Measurements from ENCODE around the gene PTPRG. TPM values are rescaled to one million over a fixed set of nuclear protein-coding genes. Genes with fewer than 3 reads are reported as not detected.

Gene PTPRG
- total RNA-seq, 1 experiment from 2014 or later, result 32.1 TPM

GRCh38 chr3:61894988-61895935, 333.9 kb downstream of the PTPRG start (continued):
- TF ChIP-seq REST (IDR thresholded peaks at IDR 0.05; ENCODE audit: low read depth) (no peak), ZFX (IDR thresholded peaks at IDR 0.05) (no peak), CBX3 (IDR thresholded peaks at IDR 0.05; ENCODE audit: low read depth) (peak; percentile 82), ZNF274 (IDR thresholded peaks at IDR 0.05; ENCODE audit: low read depth, low read length) (no peak)

GRCh38 chr3:61896251-61896650, 334.9 kb downstream of the PTPRG start:
- no peaks in the 10 kb centered on the region for H3K9me2 ChIP-seq (ENCODE audit: insufficient read depth)
- CTCF ChIA-PET, result no interaction called here
- intact Hi-C loops (cut with micrococcal nuclease), result no loop called here
- TF ChIP-seq REST (IDR thresholded peaks at IDR 0.05; ENCODE audit: low read depth), result no peak
- TF ChIP-seq EZH2phosphoT487 (IDR thresholded peaks at IDR 0.05; ENCODE audit: borderline replicate concordance), result no peak
- TF ChIP-seq CEBPB (IDR thresholded peaks at IDR 0.05; ENCODE audit: low read depth), result no peak
- TF ChIP-seq ZNF274 (IDR thresholded peaks at IDR 0.05; ENCODE audit: low read depth, low read length), result no peak
- no peak for TF ChIP-seq EGR1 (IDR thresholded peaks at IDR 0.05; ENCODE audit: low read depth)
- TF ChIP-seq JUND (IDR thresholded peaks at IDR 0.05), result no peak
- TF ChIP-seq POLR2AphosphoS5 (IDR thresholded peaks at IDR 0.05; ENCODE audit: low read depth, low read length), result no peak
- no peak for TF ChIP-seq ZBTB33 (IDR thresholded peaks at IDR 0.05; ENCODE audit: extremely low read depth, insufficient replicate concordance, low read length)
- no peak for TF ChIP-seq EZH2 (IDR thresholded peaks at IDR 0.05)
- no peak for TF ChIP-seq YY1 (IDR thresholded peaks at IDR 0.05; ENCODE audit: extremely low read depth, insufficient replicate concordance, low read depth, low read length)
- TF ChIP-seq FOSL1 (IDR thresholded peaks at IDR 0.05; ENCODE audit: low read depth), result no peak
- TF ChIP-seq ELF1 (IDR thresholded peaks at IDR 0.05; ENCODE audit: borderline replicate concordance, low read depth), result no peak
- TF ChIP-seq SP1 (IDR thresholded peaks at IDR 0.05; ENCODE audit: low read depth), result no peak

More at GRCh38 chr3:61896251-61896650, 334.9 kb downstream of the PTPRG start:
- no peak for DNase-seq (ENCODE audit: low read depth, low spot score)
- BruUV-seq (replicated peaks), result no TSS peak
- ChIA-PET RAD21 (ENCODE audit: low non-redundant PET in 1 of 2, low total read pairs in 2 of 2, uncharacterized antibody in 2 of 2, unreplicated experiment in 2 of 2) (no interaction called here), POLR2A (no interaction called here)
- Histone ChIP-seq H3K79me2 (ENCODE audit: insufficient read depth, low read length) (no peaks in the 10 kb centered on the region), H3K27ac (ENCODE audit: low read depth, low read length) (no peak overlapping the region), H2AFZ (ENCODE audit: low read depth, low read length, poor library complexity, severe bottlenecking) (no peak overlapping the region), H3K4me3 (replicated peaks in 1 of 2; ENCODE audit: low read depth in 1 of 2, low read length in 2 of 2) (no peak overlapping the region), H3K27me3 (ENCODE audit: insufficient read depth, low read length) (no peaks in the 10 kb centered on the region), H3K4me2 (ENCODE audit: low read length) (no peak overlapping the region), H3K9me3 (ENCODE audit: control insufficient read depth in 1 of 2, insufficient read depth in 1 of 2, low read depth in 1 of 2, low read length in 2 of 2) (no peaks in the 10 kb centered on the region), H3K4me1 (ENCODE audit: control insufficient read depth in 1 of 2, insufficient read depth in 2 of 2, low read length in 2 of 2) (peaks cover 27 to 34% of the 10 kb centered on the region in 2 experiments), H3K9ac (ENCODE audit: low read length) (no peak overlapping the region), H4K20me1 (ENCODE audit: insufficient read depth) (peaks cover 20% of the 10 kb centered on the region), H3K36me3 (ENCODE audit: control insufficient read depth in 1 of 2, insufficient read depth in 2 of 2, low read length in 2 of 2) (no peaks in the 10 kb centered on the region)
- no peak for ATAC-seq
